Osteoblast (primary cell): Measurements from ENCODE around the gene TTLL1. TPM values are rescaled to one million over a fixed set of nuclear protein-coding genes. Genes with fewer than 3 reads are reported as not detected.

ENCODE experiments used
- DNase-seq: peaks from one replicate; pipeline ENCODE4 v3.0.0; 2011; ENCODE audit warnings: low spot score, mixed read lengths; ENCODE audit not compliant: insufficient read length; ENCODE audit errors: missing footprints
- H2AFZ ChIP-seq: 2 replicates; pipeline ENCODE4 v1.6.0; 2011; ENCODE audit warnings: mild to moderate bottlenecking, low read length
- H3K27ac ChIP-seq: 2 replicates; pipeline ENCODE4 v1.5.1; 2011; ENCODE audit warnings: mild to moderate bottlenecking, low read depth, low read length, moderate library complexity
- H3K27me3 ChIP-seq: 2 replicates; pipeline ENCODE4 v1.6.0; 2012; ENCODE audit warnings: mild to moderate bottlenecking, control low read depth, inconsistent platforms, low read length, moderate library complexity; ENCODE audit not compliant: insufficient read depth
- H3K36me3 ChIP-seq: 2 replicates; pipeline ENCODE4 v1.5.1; 2011; ENCODE audit warnings: mild to moderate bottlenecking, low read length, control low read depth, moderate library complexity; ENCODE audit not compliant: insufficient read depth
- H3K4me1 ChIP-seq: 2 replicates; pipeline ENCODE4 v1.5.1; 2011; ENCODE audit warnings: mild to moderate bottlenecking, low read length, control low read depth, moderate library complexity; ENCODE audit not compliant: insufficient read depth
- H3K4me2 ChIP-seq: 2 replicates; pipeline ENCODE4 v1.6.0; 2011; ENCODE audit warnings: mild to moderate bottlenecking, low read length; ENCODE audit not compliant: insufficient read depth
- H3K4me3 ChIP-seq: fragments of 200-600 bp; sonication (generic); 3 replicates; pipeline ENCODE4 v1.5.1; 2012; ENCODE audit warnings: mild to moderate bottlenecking, low read length, inconsistent platforms; ENCODE audit not compliant: insufficient read depth
- H3K79me2 ChIP-seq: 2 replicates; pipeline ENCODE4 v1.6.0; 2012; ENCODE audit warnings: mild to moderate bottlenecking, low read length, control low read depth, inconsistent platforms; ENCODE audit not compliant: insufficient read depth
- H3K9me3 ChIP-seq: 2 replicates; pipeline ENCODE4 v1.5.1; 2011; ENCODE audit warnings: low read depth, low read length, control low read depth
- H4K20me1 ChIP-seq: 2 replicates; pipeline ENCODE4 v1.6.0; 2012; ENCODE audit warnings: mild to moderate bottlenecking, low read length, control low read depth; ENCODE audit not compliant: insufficient read depth
- total RNA-seq: library from RNA; depleted of rRNA; stranded (reverse); fragments of >200 nt; gene quantifications from 2 replicates; pipeline ENCODE4 v1.2.3, GENCODE V29; 2012
- TF ChIP-seq, protein P1 (sequence below): IDR thresholded peaks from 2 replicates; pipeline ENCODE4 v1.5.1; 2011; ENCODE audit warnings: mild to moderate bottlenecking, low read depth, low read length, moderate library complexity; ENCODE audit errors: extremely low read depth

The TTLL1 gene
- total RNA-seq, 1 donor: 15.9 TPM

DNA sequence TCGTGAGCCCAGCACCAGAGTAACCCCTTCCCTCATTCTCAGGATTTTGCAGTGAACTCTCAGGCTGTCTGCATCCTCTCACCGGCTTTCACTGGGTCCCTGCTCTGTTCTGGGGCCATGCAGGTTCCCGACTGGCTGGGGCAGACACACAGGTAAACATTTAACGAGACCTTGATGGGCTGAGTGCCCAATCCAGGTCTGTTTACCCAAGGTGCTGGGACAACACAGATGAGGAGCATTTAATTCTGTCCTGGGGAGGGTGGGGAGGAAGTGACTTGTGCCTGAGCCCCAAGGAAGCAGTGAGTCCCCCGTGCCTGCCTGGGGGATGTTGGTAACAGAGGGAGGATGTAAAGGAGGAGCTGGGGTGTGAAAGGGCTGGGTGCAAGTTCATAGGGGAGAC, 25.8 kb upstream of the TTLL1 start:
- H3K79me2 ChIP-seq: no peaks in the 10 kb centered on the region
- DNase-seq: no peak
- TF ChIP-seq, protein P1, sequence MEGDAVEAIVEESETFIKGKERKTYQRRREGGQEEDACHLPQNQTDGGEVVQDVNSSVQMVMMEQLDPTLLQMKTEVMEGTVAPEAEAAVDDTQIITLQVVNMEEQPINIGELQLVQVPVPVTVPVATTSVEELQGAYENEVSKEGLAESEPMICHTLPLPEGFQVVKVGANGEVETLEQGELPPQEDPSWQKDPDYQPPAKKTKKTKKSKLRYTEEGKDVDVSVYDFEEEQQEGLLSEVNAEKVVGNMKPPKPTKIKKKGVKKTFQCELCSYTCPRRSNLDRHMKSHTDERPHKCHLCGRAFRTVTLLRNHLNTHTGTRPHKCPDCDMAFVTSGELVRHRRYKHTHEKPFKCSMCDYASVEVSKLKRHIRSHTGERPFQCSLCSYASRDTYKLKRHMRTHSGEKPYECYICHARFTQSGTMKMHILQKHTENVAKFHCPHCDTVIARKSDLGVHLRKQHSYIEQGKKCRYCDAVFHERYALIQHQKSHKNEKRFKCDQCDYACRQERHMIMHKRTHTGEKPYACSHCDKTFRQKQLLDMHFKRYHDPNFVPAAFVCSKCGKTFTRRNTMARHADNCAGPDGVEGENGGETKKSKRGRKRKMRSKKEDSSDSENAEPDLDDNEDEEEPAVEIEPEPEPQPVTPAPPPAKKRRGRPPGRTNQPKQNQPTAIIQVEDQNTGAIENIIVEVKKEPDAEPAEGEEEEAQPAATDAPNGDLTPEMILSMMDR: no peak
- no peaks in the 10 kb centered on the region for H3K36me3 ChIP-seq
- H3K27me3 ChIP-seq: peaks cover 35% of the 10 kb centered on the region
- no peaks in the 10 kb centered on the region for H3K9me3 ChIP-seq
- H3K4me3 ChIP-seq: no peak overlapping the region
- H3K4me1 ChIP-seq: peaks cover 4% of the 10 kb centered on the region
- H2AFZ ChIP-seq: no peak overlapping the region
- H3K27ac ChIP-seq: no peak overlapping the region
- no peak overlapping the region for H3K4me2 ChIP-seq
- no peaks in the 10 kb centered on the region for H4K20me1 ChIP-seq

DNA sequence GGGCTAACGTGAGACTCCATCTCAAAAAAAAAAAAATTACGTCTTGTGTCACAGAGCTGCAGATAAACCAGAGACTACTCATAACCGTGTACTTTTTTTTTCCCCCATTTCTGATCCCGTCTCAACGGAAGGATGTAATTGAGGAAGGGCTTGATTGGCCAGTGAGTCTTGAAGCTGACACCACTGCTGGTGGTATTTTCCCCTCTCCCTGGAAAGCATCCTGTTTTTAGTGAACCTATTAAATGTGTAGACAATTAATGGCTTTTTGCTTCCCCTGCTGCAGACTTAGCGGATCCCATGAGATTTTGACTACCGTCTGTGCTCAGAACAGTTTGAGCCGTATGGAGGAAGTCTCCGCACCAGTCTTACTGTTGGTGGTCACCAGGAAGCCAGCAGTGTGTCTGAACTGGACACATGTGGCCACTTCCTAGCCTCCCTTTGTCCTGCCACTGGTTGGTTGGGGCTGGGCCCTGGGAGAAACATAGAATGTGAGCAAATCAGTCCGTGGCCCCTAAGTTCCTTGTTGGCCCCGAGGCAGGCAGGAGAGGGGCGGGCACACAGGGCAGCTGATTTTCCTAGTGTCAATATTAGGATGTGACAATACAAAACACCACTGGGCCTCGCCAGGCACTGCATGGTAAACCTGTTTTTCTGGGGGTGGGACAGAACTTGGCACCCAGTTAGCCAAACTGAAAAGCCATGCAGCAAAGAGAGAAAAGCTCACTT, 24.5 kb upstream of the TTLL1 start:
- Histone ChIP-seq H3K27ac (no peak overlapping the region), H3K27me3 (peaks cover 48% of the 10 kb centered on the region), H3K4me1 (peaks cover 4% of the 10 kb centered on the region), H3K9me3 (no peaks in the 10 kb centered on the region), H3K79me2 (no peaks in the 10 kb centered on the region), H3K4me2 (no peak overlapping the region), H2AFZ (no peak overlapping the region), H4K20me1 (no peaks in the 10 kb centered on the region), H3K4me3 (no peak overlapping the region), H3K36me3 (no peaks in the 10 kb centered on the region)
- no peak for DNase-seq
- TF ChIP-seq, protein P1: no peak

DNA sequence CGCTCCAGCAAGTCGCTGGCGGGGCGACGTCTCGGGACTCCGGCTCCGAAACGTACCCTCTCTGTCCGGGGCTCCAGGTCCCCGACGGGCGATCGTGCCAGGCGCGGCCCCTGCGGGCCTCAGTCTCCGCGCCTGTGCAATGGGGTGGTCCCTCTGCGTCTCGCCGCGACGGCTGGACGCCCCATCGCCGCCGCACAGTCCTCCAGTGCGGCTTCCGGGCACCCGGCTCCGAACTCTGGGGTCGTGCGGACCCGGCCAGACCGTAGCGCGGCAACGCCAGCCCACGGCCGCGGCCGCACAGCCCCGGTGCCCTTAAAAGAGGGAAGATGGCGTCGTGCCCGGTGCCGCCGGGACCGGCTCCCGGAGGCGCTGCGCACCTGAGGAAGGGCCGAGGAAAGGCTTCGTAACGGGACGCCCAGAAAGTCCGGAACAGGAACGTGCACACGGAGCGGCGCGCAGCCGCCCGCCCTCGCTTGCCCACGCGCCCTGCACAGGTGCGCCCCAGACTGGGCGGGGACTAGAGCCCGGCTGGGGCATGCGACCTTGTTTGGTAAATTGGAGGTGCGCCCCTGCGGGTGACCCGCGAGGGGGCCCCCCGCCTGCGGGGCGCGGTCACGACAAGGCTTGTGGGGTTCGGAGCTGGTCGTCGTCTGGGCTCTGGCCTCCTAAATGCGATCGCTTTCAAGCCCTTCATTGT, 21.9 kb upstream of the TTLL1 start:
- H3K27ac ChIP-seq: no peak overlapping the region
- no peaks in the 10 kb centered on the region for H3K79me2 ChIP-seq
- peak overlapping the region; percentile 53 for H3K4me3 ChIP-seq
- H3K9me3 ChIP-seq: no peaks in the 10 kb centered on the region
- no peaks in the 10 kb centered on the region for H4K20me1 ChIP-seq
- TF ChIP-seq, protein P1: no peak
- peaks cover 57% of the 10 kb centered on the region for H3K27me3 ChIP-seq
- H3K4me2 ChIP-seq: peak overlapping the region; percentile 77
- no peaks in the 10 kb centered on the region for H3K36me3 ChIP-seq
- peak; percentile 83 for DNase-seq
- peak overlapping the region; percentile 15 for H2AFZ ChIP-seq
- H3K4me1 ChIP-seq: peaks cover 4% of the 10 kb centered on the region

DNA sequence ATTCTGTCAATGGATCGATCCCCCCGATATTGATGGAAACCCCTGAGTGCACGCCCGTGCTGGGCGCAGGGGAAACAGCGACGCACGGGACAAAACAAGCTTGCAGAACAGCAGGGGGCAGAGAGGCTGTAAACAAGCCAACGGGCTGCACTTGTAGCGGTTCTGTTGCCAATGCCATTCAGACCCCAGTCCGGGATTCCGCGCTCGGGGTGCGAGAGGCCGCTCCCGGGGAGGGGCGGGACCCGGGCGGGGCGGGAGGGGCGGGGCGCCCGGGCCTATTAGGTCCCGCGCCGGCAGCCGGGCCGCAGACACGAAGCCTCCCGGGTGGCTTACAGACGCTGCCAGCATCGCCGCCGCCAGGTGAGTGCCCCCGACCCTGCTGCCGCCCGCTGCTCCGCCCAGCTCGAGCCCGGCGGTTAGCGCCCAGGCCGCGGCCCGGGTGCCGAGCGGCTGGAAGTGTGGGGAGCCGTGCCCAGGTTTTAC, 21.3 kb upstream of the TTLL1 start, which contains the start of gene BIK:
BIK (plus strand) TSS at position 307 of the 483 bp plus-strand sequence. CDS start 13,273 bp downstream, outside the sequence.
- peak within 1 kb of the TSS; percentile 53 for H3K4me3 ChIP-seq
- DNase-seq: peak; percentile 85
- no peak within 1 kb of the TSS for H3K27ac ChIP-seq
- H2AFZ ChIP-seq: peak within 1 kb of the TSS; percentile 56
- peaks cover 58% of the 10 kb centered on the region for H3K27me3 ChIP-seq
- H3K9me3 ChIP-seq: no peaks in the 10 kb centered on the region
- no peaks in the 10 kb centered on the region for H3K79me2 ChIP-seq
- no peaks in the 10 kb centered on the region for H3K36me3 ChIP-seq
- peak within 1 kb of the TSS; percentile 77 for H3K4me2 ChIP-seq
- H3K4me1 ChIP-seq: peaks cover 4% of the 10 kb centered on the region
- no peaks in the 10 kb centered on the region for H4K20me1 ChIP-seq
- TF ChIP-seq, protein P1: peak; percentile 14
